MV-4-11 (cell line): Measurements from ENCODE around the gene TMEM238.
A peak's percentile ranks its signal among the peaks of the same experiment; 100 is the strongest.

Source experiments
- DNase-seq: peaks from one replicate; lab custom pipeline; 2025; lab: John Stamatoyannopoulos, UW

Gene TMEM238

DNA sequence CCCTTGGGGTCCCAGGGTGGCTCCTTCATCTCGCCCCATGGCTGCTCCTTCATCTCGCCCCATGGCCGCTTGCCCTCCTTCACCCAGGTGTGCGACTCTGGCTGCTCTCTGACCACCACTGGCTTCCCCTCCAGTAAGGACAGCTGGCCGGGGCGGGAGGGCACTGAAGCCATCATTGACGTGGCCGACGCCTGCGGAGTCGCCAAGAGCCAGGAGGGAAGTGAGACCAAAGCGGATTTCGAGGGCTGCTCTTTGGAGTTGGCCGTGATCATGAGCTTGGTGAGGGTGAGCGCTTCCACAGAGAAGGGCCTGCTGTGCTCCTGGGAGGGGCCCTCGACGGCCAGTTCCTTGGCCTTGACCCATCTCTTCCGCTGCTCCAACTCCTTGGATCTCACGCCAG is 25.6 kb downstream of the TMEM238 start:
- peak; percentile 68 for DNase-seq

DNA sequence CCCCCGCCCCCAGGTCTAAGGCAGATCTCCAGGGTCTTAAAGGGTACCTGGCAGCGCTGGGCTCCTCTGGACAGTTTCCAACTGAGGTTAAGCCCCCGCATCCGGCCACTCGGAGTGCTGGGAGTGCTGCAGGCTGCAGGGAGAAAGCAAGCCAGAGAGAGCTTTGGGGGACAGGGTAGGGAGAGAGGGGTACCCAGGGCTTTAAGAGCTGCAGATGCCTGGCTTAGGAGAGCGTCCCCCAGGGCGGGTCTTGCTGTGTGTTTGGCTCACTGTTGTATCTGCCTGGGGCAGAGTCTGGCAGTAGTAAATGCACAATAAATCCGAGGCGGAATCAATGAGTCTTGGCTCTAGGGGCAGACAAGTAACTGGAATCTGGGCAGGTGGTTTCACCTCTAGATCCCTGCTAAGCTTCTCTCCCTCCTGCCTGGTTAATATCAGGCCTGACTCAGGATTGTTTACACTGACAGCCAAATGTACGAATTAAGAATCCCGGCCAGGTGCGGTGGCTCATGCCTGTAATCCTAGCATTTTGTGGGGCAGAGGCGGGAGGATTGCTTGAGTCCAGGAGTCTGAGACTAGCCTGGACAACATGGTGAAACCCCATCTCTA is 28.8 kb downstream of the TMEM238 start:
- no peak for DNase-seq

DNA sequence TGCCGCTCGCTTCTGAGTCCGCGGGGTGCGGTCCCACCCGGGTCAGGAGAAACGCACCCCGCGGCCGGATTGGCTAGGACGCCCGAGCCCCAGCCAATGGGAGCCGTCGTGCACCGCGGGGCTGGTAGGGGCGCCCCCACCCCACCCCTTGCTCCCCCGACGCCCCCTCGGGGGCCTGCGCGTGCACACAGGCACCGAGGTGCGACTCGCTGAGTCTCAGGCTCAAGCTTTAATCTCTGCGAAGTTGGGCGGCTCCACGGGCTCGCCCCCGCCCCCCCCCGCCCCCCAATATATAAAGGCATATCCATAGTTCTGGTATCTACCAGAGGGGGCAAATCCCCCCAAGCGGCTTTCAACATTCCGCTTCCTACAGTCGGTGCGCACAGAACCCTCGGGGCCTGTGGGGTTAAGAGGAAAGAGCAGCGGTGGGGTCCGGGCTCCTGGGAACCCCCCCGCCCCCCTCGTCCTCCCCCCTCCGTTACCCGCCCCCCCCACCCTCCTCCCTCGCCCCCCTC is 29.3 kb downstream of the TMEM238 start, which contains the start of gene COX6B2:
COX6B2 (minus strand) TSS at position 22 of the 515 bp plus-strand sequence. CDS start 198 bp downstream, outside the sequence.
- DNase-seq: no peak

DNA sequence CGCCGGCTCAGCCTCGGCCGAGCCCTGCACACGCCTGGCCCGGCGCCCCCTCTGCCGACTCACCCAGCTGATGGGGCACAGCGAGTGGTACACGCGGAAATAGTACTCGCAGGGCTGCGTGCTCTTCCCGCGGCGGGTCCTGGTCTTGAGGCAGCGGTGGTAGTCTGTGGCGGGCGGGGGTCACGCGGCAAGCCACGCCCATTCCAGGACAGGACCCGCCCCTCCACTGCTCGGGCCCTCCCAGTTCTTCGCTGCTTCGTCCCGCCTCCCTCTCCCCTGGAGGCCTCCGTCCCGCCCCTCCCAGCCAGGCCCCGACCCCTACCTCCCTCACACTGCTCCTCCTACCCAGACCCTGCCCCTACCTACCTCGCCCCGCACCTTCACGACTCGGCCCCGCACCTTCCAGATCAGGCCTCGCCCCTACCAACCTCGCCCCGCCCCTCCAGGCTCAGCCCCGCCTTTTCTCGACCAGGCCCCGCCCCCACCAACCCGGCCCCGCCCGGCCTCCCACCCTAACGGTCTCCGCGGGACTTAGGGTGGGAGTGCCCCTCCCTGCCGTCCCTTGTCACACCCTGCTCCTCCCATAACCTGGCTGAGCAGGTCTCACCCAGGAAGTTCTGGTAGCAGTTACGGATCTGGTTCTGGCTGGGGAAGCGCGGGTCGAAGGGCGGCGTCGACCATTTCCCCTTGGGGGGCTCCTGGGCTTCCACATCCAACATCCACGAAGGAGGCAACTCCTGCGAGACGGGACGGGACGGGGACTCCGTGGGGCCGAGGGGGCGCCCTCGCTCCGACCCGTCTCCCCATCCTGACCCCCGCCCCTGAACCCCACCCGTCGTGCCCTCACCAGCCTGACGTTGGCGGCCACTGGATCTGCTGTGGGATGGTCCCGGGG is 30.0 kb downstream of the TMEM238 start:
- peak; percentile 67 for DNase-seq

DNA sequence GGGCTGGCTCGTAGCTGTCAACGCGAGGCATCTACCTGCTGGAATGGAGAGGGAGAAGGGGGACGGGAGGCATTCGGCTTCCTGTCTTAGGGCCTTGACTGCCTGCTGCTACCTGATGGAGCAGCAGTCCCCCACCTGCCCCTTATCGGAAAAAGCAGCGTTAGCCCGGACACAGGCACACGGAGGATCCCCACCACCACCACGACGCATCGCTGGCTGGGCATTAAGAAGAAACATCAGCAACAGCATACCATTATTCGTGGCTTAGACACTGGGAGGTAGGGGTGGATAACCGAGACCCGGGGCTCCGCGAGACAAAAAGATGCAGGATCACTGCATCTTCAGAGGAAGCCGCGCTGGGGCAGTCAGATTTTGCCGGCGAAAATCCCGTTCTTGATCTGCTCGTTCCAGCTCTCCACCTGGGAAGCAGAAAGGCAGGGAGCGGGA is 30.7 kb downstream of the TMEM238 start:
- DNase-seq: no peak

DNA sequence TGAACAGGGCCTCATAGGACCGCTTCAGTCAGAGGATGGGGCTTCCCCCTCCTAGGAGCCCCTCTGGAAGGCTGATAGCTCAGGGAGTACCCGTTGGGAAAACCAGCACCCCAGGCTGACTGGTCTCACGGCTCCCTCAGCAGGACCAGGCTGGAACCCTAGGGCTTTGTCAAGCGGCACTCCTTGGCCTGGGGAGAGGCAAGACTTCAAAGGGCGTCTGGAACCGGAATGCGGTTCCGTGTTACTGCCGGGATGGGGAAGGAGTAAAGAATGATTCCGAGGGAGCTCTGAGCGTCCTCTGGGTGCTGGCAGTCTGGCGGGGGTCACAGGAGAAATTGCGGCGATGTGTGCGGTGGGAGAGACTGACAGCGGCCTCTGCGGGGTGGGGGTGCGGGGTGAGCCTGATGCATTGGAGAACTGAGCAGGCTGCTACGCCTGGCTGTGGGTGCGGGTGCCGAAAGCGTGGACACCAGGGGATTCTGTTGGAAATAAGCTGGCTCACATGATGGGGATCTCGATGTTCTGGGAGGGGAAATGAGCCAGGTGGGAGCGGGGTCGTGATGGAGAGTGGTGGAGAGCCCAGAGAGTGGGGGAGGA is 31.4 kb downstream of the TMEM238 start:
- DNase-seq: no peak

DNA sequence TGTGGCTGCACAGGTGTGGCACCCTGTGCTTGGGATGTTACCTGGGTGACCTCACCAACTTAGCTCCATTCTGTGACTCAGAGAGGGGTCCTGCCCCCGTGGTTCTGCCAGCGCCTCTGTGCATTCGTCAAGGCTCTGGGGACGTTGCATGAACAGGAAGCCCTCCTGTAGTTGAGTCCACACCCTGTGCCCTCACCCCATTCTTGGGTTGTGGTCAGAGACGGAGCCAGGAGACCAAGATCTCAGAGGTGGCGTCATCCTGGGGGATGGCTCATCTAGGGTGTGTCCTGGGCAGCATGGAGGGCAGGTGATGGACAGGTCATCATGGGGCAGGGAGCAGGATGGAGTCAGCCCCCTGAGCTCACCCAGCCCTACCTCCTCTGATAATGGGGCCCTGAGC is 32.1 kb downstream of the TMEM238 start:
- DNase-seq: no peak

DNA sequence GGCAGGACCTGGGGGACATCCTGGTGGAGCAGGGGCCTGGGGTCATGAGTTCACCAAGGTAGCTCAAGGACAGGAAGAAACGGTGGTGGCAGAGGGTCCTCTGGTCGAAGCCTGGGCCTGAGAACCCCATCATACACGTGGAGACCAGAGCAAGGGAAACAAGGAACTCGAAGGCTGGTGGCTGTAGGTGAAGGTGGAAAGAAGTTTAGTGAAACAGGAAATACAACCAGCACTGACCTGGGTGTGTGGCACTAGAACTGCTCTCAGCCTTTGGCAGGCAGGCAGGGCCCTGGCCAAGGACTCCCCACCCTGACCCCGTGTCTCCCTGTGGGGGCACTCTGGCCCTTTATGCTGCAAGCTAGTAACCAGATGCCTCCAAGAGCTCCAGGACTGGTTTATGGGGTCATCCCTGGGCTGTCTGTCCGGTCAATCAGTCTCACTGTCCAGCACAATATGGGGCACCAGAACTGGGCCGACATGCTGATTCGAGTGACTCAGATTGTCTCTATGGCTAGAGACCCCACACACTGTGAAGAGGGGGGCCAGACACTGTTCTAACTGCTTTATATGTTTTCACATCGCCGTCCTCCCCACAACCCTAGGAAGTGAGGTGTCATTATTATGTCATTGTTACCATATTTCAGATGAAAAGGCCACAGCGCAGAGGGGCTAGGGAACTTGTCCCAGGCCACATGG is 33.3 kb downstream of the TMEM238 start:
- DNase-seq: no peak

DNA sequence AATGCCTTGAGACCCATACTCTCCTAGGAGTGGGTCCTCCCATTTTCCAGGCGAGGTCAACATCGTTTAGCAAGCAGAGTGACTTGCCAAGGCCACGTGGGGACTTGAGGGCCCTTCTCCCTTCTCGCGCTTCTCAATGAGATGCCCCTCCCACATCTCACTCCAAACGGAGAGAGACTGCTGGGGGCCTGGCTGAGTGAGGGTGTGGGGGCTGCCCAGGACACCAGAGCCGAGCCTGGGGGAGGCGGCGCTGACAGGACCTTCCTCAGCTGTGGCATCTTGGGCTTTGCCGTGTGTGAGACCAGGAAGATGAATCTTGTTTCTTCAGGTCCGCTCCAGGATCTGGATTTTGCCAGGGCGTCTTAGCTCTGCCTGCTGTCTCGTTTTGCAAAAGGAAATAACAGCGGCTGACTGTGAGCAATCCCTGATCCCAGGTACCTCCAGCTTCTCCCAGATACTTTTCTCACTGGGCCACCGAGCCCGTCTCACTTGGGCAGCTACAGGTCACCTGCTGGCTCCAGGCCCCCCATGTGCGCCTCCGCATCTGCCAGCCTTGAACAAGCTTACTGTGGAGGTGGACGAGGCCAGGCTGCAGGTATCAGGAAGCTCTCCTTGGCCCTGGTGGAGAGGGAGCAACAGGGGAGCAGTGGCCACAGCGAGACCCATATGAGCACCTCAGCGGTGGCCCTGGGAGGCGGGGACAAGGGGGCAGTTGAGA is 35.6 kb downstream of the TMEM238 start:
- DNase-seq: no peak

DNA sequence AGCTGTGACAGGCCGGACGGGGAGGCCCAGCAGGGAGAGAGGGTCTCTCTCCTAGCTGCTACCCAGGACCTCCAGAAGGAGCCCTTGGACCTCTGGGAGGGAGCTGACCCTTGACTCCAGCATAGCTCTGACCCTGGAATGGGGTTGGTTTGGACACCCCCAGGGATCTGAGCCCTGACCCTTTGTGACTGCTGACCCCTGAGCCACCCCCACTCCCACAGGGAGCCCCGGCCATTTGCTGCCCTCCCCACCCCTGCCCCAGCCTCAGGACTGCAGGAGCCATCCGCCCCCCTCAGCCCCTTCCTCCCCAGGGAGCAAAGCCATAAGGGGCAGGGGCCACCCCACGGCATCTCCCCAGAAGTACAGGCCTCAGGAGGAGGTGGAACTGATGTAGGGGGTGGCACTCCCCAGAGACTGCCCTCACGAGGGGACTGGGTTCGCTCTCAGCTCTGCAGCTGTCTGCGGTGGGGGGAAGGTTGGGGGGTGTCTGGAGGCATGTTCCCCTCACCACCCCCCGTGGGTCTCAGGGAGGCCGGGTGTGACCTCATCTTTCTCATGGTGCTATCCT is 36.6 kb downstream of the TMEM238 start:
- no peak for DNase-seq

DNA sequence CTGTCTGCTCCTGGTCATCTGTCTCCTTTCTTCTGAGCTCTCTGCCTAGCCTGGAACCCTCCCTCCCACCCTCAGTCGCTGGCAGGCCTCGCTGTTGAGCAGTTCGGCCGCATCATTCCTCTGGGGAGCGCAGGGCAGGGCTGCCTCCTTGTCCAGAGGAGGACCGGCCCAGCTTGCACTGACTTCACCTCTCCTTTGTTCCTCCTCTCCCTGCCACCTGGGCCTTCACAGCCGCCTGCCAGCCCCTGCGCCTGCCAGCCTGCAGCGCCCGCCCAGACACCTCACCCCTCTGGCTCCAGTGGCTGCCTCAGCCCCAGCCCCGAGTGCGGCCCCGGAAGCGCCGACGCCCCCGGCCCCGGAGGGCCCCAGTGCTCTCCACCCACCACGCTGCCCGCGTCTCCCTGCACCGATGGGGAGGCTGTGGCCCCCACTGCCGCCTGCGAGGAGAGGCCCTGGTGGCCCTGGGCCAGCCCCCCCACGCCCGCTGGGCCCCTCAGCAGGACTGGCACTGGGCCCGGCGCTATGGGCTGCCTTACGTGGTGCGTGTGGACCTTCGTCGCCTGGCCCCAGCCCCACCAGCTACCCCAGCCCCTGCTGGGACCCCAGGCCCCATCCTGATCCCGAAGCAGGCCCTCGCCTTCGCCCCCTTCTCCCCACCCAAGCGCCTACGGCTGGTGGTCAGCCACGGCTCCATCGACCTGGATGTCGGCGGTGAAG is 37.2 kb downstream of the TMEM238 start:
- no peak for DNase-seq

DNA sequence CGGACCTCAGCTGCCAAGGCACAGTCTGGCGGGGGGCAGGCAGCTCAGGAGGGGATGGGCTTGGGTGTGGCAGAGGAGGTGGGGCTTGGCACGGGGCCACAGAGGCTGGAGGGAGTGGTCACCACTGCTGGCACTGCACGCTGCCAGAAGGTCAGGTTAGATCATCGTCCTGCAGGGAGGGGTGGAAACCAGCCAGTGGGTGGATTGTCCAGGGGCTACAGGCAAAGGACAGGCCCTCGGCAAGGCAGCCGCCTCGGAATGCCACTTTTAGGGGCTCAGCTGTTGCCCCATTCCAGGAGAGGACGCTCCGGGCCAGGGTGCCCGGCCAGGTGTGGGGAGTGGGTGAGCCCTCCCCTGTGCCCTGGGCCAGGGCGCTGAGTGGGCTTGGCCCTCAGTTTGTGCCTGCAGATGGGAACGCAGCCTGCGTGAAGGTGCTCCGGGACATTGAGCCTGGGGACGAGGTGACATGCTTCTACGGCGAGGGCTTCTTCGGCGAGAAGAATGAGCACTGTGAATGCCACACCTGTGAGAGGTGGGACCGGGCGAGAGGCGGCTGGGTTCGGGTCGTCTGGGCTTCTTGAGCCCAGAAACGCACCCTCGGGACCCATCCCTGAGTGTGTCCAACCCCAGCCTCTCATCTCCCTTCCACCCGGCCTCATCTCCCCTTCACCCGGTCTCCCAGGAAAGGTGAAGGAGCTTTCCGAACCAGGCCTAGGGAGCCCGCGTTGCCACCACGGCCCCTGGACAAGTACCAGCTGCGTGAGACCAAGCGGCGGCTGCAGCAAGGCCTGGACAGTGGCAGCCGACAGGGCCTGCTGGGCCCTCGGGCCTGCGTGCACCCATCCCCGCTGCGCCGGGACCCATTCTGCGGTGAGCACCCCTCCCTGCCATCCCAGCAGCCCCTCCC is 38.0 kb downstream of the TMEM238 start:
- no peak for DNase-seq

DNA sequence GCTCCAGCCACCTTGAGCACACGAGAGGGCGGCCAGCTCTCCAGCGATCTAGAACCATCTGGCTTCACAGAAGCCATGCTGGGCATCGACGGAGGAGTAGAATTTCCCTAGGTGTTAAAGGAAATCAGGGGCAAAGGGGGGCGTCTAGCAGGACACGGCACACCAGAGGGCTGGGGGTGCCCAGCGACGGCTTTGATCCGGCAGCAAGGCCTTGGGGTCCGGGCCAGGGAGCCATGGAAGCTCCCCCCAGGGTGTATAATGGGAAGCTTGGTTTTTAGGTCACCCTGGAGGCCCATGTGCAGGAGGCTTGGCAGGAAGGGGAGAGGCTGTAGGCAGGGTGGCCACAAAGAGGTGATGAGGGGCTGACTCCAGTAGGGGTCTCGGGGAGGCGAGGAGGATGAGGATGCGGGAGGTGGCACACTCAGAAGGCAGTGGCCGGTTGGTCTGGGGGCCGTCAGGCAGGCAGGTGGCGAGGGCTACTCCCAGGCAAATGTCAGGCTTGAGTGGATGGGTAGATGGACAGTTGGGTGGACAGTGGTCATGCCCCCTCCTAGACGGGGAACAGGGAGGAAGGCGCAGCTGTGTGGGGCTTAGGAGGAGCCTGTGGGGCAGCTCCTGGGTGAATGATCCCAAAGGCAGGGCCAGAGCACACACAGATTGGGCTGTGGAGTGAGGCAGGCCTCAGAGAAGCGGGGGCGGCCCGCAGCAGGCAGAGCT is 38.8 kb downstream of the TMEM238 start:
- DNase-seq: no peak

DNA sequence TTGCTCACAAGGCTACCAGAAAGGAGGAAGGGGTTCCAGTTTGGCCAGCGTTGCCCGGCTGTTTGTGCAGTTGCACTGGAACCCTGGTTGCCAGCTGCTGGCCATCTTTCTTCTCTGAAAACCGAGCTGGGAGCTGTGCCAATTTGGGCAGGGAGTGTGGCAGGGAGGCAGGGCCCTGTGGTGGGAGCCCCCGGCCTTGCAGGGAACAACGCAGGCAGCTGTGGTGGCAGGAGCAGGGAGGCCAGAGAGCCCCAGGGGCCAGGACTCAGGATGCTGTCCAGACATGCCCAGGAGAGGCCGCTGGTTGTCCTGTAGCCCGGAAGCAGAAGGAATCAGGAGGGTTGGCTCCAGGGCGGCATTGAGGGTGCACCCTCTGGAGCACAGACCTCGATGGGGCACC is 39.6 kb downstream of the TMEM238 start:
- no peak for DNase-seq

DNA sequence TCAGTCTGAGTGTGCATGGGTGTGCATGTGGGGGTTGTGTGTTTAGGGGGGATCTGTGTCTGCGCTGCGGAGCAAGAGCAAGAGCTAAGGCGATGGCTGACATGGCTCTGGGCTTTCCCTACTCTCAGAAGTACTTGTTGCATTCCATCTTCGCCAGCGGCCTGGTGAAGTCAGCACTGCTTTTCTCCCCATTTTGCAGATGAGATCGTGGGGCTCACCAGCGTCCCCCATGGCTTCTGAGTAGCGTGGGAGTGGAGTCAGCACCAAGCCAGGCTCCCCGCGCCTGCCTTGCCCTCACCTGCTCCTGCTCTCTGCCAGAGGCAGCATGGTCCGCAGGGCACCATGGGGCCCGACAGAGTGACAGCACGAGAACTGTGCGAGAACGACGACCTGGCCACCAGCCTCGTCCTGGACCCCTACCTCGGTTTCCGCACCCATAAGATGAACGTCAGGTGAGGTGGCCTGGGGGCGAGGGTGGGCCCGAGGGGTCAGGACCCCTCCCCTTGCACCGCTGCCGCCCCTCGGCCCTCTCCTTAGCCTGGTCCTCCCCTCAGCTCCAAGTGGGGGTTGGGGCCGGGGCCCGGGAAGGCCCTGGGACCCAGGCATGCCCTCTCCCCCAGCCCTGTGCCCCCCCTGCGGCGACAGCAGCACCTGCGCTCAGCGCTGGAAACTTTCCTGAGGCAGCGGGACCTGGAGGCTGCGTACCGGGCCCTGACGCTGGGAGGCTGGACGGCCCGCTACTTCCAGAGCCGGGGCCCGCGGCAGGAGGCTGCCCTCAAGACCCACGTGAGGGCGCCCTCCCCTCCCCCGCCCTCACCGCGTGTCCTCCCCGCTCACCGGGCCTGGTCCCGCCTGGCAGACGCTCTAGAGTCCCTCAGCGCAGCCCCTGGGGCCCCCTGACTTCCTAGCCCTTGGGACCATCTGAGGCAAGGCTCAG is 42.2 kb downstream of the TMEM238 start:
- DNase-seq: no peak

DNA sequence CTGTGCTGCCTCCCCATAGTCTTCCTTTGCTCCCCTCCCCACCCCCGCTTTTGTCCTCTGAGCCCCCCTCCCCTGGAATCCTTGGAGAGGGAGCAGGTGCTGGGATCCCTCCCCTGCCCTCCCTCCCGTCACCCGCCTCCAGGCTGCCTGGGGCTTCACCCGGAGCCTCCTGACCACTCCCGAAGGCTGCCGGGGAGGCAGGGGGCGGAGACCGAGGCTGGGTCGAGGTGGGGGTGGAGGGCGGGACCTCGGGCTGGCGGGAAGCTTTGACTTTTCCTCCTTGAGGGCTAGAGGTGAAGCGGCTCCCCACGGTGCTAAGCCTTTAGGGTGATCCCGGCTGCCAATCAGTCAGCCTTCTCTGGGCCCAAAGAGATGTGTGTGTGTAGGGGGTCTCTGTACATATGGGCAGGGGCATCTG is 42.9 kb downstream of the TMEM238 start:
- DNase-seq: peak; percentile 52

DNA sequence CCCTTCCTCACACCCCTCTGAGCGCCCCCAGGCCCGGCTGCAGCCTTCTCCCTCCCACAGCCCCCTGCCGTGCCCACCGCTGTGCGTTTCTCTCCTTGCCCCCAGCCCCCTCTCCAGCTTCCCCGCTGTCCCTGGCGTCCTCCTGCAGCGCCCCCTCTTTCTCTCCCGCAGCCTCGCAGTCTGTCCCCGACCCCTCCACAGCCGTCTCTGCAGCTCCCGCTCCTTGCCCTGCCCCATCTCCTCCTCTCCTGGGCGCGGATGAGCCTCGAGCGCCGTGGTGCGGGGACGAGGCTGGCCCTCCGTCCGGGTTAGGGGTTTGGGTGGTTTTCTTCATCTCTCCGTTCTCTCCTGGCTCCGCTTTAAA is 43.3 kb downstream of the TMEM238 start:
- DNase-seq: no peak
